ES-I3 (cell line): Measurements from ENCODE around the gene FILIP1L.

ENCODE experiments used
- H3K36me3 ChIP-seq: 2 replicates; pipeline ENCODE4 v1.6.1; 2013; ENCODE audit warnings: mild to moderate bottlenecking, low read length, control low read depth, moderate library complexity; ENCODE audit not compliant: insufficient read depth
- H3K4me1 ChIP-seq: 2 replicates; pipeline ENCODE4 v1.6.1; 2013; ENCODE audit warnings: mild to moderate bottlenecking, control low read depth, low read length; ENCODE audit not compliant: insufficient read depth
- H3K9ac ChIP-seq: 2 replicates; pipeline ENCODE4 v1.6.1; 2013; ENCODE audit warnings: low read depth, mild to moderate bottlenecking, low read length, moderate library complexity
- H3K9me3 ChIP-seq: 2 replicates; pipeline ENCODE4 v1.6.1; 2013; ENCODE audit warnings: mild to moderate bottlenecking, low read length, moderate library complexity; ENCODE audit not compliant: control insufficient read depth, insufficient read depth

FILIP1L gene

DNA sequence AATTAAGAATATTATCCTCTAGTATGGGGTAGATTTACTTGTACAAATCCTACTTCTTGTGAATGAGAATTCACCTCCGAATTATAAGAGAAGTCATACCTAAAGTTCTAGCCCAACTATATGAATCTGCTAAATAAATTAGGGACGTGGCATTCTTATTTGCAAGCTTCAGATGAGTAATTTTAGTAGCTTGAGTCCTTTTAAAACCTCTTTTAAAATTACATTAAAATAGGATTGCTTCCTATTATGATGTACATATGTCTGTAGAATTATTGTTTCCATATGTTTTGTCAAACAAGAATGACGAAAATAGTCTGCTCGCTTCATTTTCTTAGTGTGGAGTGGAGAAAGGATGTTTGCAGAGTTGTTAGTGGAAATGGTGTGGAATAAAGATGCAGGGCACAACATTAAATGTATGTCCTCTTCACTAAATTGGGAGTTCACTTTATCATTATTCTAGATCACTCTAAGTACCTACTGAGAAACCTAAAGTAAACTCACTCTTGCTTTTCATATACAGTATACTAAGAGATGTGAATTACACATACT lies 237.2 kb downstream of the FILIP1L start:
- no peaks in the 10 kb centered on the region; the same call in 1 of the 2 replicates for H3K36me3 ChIP-seq
- H3K9me3 ChIP-seq, result no peaks in the 10 kb centered on the region

GRCh38 chr3:99875929-99876841 lies 238.1 kb downstream of the FILIP1L start:
- H3K36me3 ChIP-seq, result no peaks in the 10 kb centered on the region; the same call in 1 of the 2 replicates
- peak overlapping the region; percentile 50; the same call in 1 of the 2 replicates for H3K9ac ChIP-seq
- H3K9me3 ChIP-seq, result no peaks in the 10 kb centered on the region

More for the DNA sequence above, 237.2 kb downstream of the FILIP1L start:
- peaks cover 5% of the 10 kb centered on the region; the same call in 1 of the 2 replicates for H3K4me1 ChIP-seq
- H3K9ac ChIP-seq, result no peak overlapping the region

GRCh38 chr3:99875581-99875928 lies 238.7 kb downstream of the FILIP1L start:
- Histone ChIP-seq H3K9ac (peak overlapping the region; percentile 50; the same call in 1 of the 2 replicates), H3K4me1 (peaks cover 9% of the 10 kb centered on the region), H3K9me3 (no peaks in the 10 kb centered on the region), H3K36me3 (no peaks in the 10 kb centered on the region; the same call in 1 of the 2 replicates)

More at GRCh38 chr3:99875929-99876841, 238.1 kb downstream of the FILIP1L start:
- peaks cover 9% of the 10 kb centered on the region for H3K4me1 ChIP-seq

DNA sequence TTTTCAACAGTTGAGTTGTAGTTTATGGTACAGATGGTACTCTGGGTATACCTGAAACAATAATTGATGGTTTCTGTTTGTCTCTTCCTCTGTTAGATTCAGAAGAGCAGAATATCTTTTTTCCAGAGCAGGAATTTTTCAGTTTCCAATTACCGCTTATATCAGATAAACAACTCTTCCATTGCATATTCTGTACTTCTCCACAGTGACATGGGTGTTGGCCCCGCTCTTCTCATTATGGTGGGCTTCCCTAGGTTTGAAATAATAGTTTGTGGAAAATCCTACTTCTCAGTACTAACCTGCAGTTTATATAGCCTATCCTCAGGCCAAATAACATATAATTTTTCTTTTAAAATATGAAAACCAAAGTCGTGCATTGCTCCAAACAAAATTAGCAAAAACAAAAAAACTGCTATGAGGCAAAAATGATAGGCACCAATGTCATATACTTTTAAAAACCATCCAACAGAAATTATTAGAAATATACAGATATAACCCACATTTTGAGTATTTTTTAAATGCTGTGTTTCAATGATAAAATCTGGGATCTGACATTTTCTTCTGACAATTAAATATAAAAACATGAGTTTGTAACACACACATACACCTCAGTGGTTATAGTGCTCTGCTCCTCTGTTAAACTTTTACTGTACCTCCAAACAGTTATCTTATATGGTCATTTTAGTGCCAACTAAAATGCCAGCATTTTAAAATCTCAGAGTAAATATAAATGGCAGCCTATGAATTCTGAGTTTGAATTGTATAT lies 239.9 kb downstream of the FILIP1L start:
- Histone ChIP-seq H3K36me3 (no peaks in the 10 kb centered on the region), H3K4me1 (peaks cover 9% of the 10 kb centered on the region), H3K9me3 (no peaks in the 10 kb centered on the region), H3K9ac (no peak overlapping the region)

DNA sequence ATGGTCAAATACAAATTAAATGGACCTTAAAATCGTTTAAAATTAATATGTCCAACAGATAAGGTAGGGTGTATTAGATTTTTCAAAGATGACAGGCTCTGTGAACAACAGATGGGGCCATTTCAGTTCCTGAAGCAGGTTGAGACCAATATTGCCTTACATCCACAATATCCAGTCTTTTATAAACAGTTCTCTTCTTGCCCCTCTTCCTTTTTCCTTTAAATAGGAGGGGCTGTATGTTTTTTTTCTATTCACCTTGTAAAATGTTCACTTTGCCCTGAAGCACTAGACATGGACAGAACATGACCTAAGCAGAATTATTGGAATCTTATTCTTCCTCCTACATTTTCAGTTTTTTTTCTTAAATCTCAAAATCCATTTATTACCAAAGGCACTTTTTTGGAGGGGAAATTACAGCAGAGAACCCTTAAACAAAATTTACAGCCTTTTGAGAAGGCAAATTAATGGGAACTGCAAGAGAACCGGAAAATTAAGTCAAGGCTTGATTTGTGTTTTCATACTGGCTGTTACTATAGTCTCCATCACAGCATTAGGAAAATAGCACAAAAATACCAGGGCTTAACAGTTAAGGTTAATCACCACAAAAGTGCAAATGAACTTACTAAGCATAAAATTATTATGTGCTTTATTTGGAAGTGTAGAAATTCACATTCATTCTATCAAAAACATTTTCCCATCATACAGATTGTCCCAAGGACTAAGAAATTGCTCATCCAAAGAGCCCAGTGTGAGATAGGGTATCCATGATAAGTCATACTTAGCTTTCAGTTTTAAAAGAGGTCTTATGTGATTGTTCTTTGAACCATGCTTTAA lies 240.8 kb downstream of the FILIP1L start:
- no peak overlapping the region for H3K9ac ChIP-seq
- H3K36me3 ChIP-seq, result no peaks in the 10 kb centered on the region
- H3K9me3 ChIP-seq, result no peaks in the 10 kb centered on the region
- H3K4me1 ChIP-seq, result peaks cover 9% of the 10 kb centered on the region

- Histone ChIP-seq H3K36me3 (no peaks in the 10 kb centered on the region), H3K4me1 (peaks cover 11% of the 10 kb centered on the region), H3K9ac (no peak overlapping the region), H3K9me3 (no peaks in the 10 kb centered on the region)
These were observed 241.4 kb downstream of the FILIP1L start for GRCh38 chr3:99872923-99873254.

GRCh38 chr3:99871231-99872045 lies 242.9 kb downstream of the FILIP1L start:
- peaks cover 14% of the 10 kb centered on the region for H3K4me1 ChIP-seq
- no peak overlapping the region for H3K9ac ChIP-seq

GRCh38 chr3:99870712-99871111 lies 243.6 kb downstream of the FILIP1L start:
- Histone ChIP-seq H3K9ac (no peak overlapping the region), H3K4me1 (peaks cover 19% of the 10 kb centered on the region), H3K36me3 (no peaks in the 10 kb centered on the region), H3K9me3 (no peaks in the 10 kb centered on the region)

More at GRCh38 chr3:99871231-99872045, 242.9 kb downstream of the FILIP1L start:
- Histone ChIP-seq H3K36me3 (no peaks in the 10 kb centered on the region), H3K9me3 (no peaks in the 10 kb centered on the region)

GRCh38 chr3:99869621-99870020 lies 244.7 kb downstream of the FILIP1L start:
- no peaks in the 10 kb centered on the region for H3K36me3 ChIP-seq
- peaks cover 19% of the 10 kb centered on the region for H3K4me1 ChIP-seq
- H3K9ac ChIP-seq, result no peak overlapping the region
- no peaks in the 10 kb centered on the region for H3K9me3 ChIP-seq

DNA sequence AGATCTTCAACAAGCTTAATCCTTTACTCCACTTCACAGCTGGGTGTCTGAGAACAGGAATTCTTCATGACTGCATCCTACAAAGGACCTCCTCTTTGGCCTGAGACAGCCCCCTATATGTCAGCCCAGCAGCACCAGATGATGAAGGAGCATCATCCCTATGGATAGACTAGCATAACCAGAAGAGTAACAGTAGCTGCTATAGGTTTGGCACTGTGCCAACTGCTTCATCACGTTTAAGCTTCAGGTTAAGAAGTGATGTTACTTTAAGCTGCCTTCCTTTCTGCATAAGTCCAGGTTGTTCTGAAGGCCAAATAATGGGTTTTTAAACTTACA lies 246.0 kb downstream of the FILIP1L start:
- no peaks in the 10 kb centered on the region for H3K36me3 ChIP-seq
- H3K4me1 ChIP-seq, result peaks cover 19% of the 10 kb centered on the region
- no peaks in the 10 kb centered on the region for H3K9me3 ChIP-seq
- no peak overlapping the region for H3K9ac ChIP-seq

- no peaks in the 10 kb centered on the region for H3K9me3 ChIP-seq
- no peak overlapping the region for H3K9ac ChIP-seq
- H3K4me1 ChIP-seq, result peaks cover 19% of the 10 kb centered on the region
- no peaks in the 10 kb centered on the region for H3K36me3 ChIP-seq
These were observed 246.5 kb downstream of the FILIP1L start for GRCh38 chr3:99867594-99868310.

DNA sequence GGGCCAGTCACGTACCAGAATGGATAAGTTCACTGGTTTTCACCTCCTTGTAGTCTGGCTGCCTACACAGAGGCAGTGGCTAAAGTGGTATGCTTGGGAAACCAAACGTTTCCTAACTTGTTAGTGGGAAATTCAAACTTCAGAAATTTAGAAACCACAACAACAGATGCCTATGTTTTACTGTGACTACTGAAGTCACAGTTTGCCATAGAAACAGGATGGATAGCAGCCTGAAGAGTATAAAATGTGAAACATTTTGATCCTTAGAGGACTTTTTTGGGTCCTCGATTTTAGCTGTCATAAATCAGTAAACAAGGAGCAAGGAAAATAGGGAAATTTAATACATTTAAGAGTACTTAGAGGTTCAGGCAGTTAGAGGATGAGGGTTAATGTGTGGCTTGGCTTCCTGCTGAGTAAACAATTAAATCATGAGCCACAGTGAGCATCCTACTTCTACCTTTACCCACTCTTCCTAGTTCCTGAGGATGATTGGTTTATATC lies 248.0 kb downstream of the FILIP1L start:
- H3K9me3 ChIP-seq, result no peaks in the 10 kb centered on the region; the same call in 1 of the 2 replicates
- no peak overlapping the region for H3K9ac ChIP-seq
- no peaks in the 10 kb centered on the region for H3K36me3 ChIP-seq
- H3K4me1 ChIP-seq, result peaks cover 15% of the 10 kb centered on the region
